GM12891 (cell line): ENCODE results near the gene KLHL2.

Source experiments
- POLR2AphosphoS5 ChIP-seq: IDR thresholded peaks from 2 replicates; pipeline ENCODE4 v1.6.1; 2011; ENCODE audit warnings: low read depth, low read length, control low read depth
- TAF1 ChIP-seq: IDR thresholded peaks from 2 replicates; pipeline ENCODE4 v1.6.1; 2011; ENCODE audit warnings: low read depth, low read length, control low read depth

GRCh38 chr4:165324918-165325304, 117.5 kb downstream of the KLHL2 start:
- TF ChIP-seq TAF1 (no peak), POLR2AphosphoS5 (no peak)
